Mucosa of stomach (tissue), 1 donor: ENCODE results near the gene POP4.

Experiments used
- H3K27me3 ChIP-seq: one replicate; pipeline ENCODE4 v1.7.0; 2013; ENCODE audit warnings: mild to moderate bottlenecking, low read length; ENCODE audit not compliant: control insufficient read depth, insufficient read depth
- H3K36me3 ChIP-seq: one replicate; pipeline ENCODE4 v1.7.0; 2013; ENCODE audit warnings: low read length; ENCODE audit not compliant: control insufficient read depth, insufficient read depth
- H3K4me1 ChIP-seq: one replicate; pipeline ENCODE4 v1.7.0; 2013; ENCODE audit warnings: mild to moderate bottlenecking, low read length; ENCODE audit not compliant: control insufficient read depth, insufficient read depth
- H3K4me3 ChIP-seq: one replicate; pipeline ENCODE4 v1.7.0; 2013; ENCODE audit warnings: low read length
- H3K9ac ChIP-seq: one replicate; pipeline ENCODE4 v1.7.0; 2013; ENCODE audit warnings: mild to moderate bottlenecking, low read length, moderate library complexity
- H3K9me3 ChIP-seq: one replicate; pipeline ENCODE4 v1.7.0; 2013; ENCODE audit warnings: mild to moderate bottlenecking, low read length, moderate library complexity; ENCODE audit not compliant: control insufficient read depth
- donor health status: Pancreatic carcinoma.

POP4 gene

GRCh38 chr19:29583196-29583999 is 22.7 kb upstream of the POP4 start:
- no peak overlapping the region for H3K4me3 ChIP-seq
- no peak overlapping the region for H3K9ac ChIP-seq
- H3K27me3 ChIP-seq, result no peaks in the 10 kb centered on the region
- H3K4me1 ChIP-seq, result no peaks in the 10 kb centered on the region
- H3K36me3 ChIP-seq, result no peaks in the 10 kb centered on the region
- H3K9me3 ChIP-seq, result no peaks in the 10 kb centered on the region

DNA sequence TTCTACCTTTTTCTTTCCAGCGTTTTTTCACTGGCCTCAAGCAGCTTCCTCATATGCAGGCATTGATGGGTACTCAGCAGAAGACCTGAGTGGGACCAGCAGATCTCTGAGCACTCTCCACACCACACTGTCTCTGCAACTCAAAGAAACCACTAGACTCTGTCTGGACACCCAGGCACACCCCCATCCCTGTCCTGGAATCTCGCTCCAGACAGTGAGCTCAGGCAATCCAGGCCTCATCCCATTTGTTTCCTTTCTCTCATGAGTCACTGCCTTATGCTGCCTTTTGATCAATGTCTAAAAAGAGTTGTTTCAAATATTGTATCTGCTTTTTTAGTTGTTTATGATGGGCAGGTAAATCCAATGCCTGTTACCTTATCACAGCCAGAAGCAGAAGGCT is 19.7 kb upstream of the POP4 start:
- no peak overlapping the region for H3K9ac ChIP-seq
- no peak overlapping the region for H3K4me3 ChIP-seq
- no peaks in the 10 kb centered on the region for H3K9me3 ChIP-seq
- H3K4me1 ChIP-seq, result no peaks in the 10 kb centered on the region
- no peaks in the 10 kb centered on the region for H3K27me3 ChIP-seq
- no peaks in the 10 kb centered on the region for H3K36me3 ChIP-seq

- H3K4me3 ChIP-seq, result no peak overlapping the region
- no peaks in the 10 kb centered on the region for H3K27me3 ChIP-seq
- H3K36me3 ChIP-seq, result no peaks in the 10 kb centered on the region
- no peaks in the 10 kb centered on the region for H3K4me1 ChIP-seq
- H3K9ac ChIP-seq, result no peak overlapping the region
- no peaks in the 10 kb centered on the region for H3K9me3 ChIP-seq
Measured at GRCh38 chr19:29587059-29587458, 19.0 kb upstream of the POP4 start.

DNA sequence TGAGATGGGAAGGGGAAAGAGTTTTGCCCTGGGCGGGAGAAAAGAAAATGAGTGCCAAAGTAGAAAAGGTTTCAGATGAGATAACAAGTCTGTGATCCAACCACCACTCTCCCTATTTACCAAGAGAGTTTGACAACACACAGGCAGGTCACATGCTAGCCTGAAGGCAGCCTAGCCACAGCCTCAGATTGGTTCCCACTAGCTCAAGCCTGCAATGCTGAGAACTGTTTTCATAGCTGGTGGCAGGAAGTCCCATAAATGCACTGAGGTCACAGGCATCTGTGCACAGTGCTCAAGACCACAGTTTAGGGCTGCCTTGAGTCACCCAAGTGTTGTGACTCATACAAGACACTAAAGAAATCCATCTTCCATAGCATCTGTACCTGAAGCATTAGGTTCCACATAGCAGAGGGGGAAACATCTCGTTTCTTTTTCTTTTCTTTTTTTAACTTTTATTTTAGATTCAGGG is 18.5 kb upstream of the POP4 start:
- no peaks in the 10 kb centered on the region for H3K36me3 ChIP-seq

GRCh38 chr19:29588095-29588494 is 18.0 kb upstream of the POP4 start:
- Histone ChIP-seq H3K4me3 (no peak overlapping the region), H3K9me3 (no peaks in the 10 kb centered on the region), H3K9ac (no peak overlapping the region), H3K36me3 (no peaks in the 10 kb centered on the region), H3K27me3 (no peaks in the 10 kb centered on the region), H3K4me1 (no peaks in the 10 kb centered on the region)

More for the DNA sequence above, 18.5 kb upstream of the POP4 start:
- Histone ChIP-seq H3K9me3 (no peaks in the 10 kb centered on the region), H3K4me1 (no peaks in the 10 kb centered on the region), H3K4me3 (no peak overlapping the region), H3K27me3 (no peaks in the 10 kb centered on the region), H3K9ac (no peak overlapping the region)

GRCh38 chr19:29590278-29590677 is 15.8 kb upstream of the POP4 start:
- no peak overlapping the region for H3K9ac ChIP-seq
- no peaks in the 10 kb centered on the region for H3K27me3 ChIP-seq
- H3K36me3 ChIP-seq, result no peaks in the 10 kb centered on the region
- H3K9me3 ChIP-seq, result no peaks in the 10 kb centered on the region
- no peak overlapping the region for H3K4me3 ChIP-seq
- no peaks in the 10 kb centered on the region for H3K4me1 ChIP-seq

DNA sequence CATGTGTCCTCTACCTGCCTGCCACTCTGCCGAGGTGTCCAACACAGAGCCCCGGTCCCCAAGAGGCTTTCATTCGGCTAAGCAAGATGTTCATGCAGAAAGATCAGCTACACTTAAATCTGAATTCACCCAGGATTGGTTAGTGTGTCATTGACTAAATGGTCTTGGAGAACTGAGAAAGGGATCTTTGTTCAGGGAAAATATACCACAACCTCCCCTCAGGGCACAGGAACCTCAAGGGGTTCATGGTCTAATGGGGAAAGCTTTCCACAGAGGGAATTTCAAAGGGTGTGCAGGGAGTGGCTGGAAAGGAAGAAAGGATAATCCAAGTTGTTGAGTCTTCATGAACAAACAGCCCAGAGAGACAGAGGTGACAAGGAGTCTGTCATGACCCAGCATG is 14.4 kb upstream of the POP4 start:
- H3K4me3 ChIP-seq, result no peak overlapping the region
- no peaks in the 10 kb centered on the region for H3K4me1 ChIP-seq
- no peaks in the 10 kb centered on the region for H3K36me3 ChIP-seq
- H3K9me3 ChIP-seq, result no peaks in the 10 kb centered on the region
- peaks cover 10% of the 10 kb centered on the region for H3K27me3 ChIP-seq
- no peak overlapping the region for H3K9ac ChIP-seq

GRCh38 chr19:29593869-29594268 is 12.2 kb upstream of the POP4 start:
- Histone ChIP-seq H3K9ac (no peak overlapping the region), H3K36me3 (no peaks in the 10 kb centered on the region), H3K27me3 (peaks cover 10% of the 10 kb centered on the region), H3K4me1 (no peaks in the 10 kb centered on the region), H3K9me3 (no peaks in the 10 kb centered on the region), H3K4me3 (no peak overlapping the region)

- no peak overlapping the region for H3K9ac ChIP-seq
- no peaks in the 10 kb centered on the region for H3K4me1 ChIP-seq
- no peak overlapping the region for H3K4me3 ChIP-seq
- no peaks in the 10 kb centered on the region for H3K9me3 ChIP-seq
- peaks cover 10% of the 10 kb centered on the region for H3K27me3 ChIP-seq
- H3K36me3 ChIP-seq, result no peaks in the 10 kb centered on the region
Measured at GRCh38 chr19:29596080-29596727, 9.9 kb upstream of the POP4 start.

GRCh38 chr19:29596885-29597525 is 9.1 kb upstream of the POP4 start:
- H3K9ac ChIP-seq, result no peak overlapping the region
- H3K4me3 ChIP-seq, result no peak overlapping the region
- H3K4me1 ChIP-seq, result no peaks in the 10 kb centered on the region
- peaks cover 10% of the 10 kb centered on the region for H3K27me3 ChIP-seq
- no peaks in the 10 kb centered on the region for H3K9me3 ChIP-seq
- H3K36me3 ChIP-seq, result no peaks in the 10 kb centered on the region

DNA sequence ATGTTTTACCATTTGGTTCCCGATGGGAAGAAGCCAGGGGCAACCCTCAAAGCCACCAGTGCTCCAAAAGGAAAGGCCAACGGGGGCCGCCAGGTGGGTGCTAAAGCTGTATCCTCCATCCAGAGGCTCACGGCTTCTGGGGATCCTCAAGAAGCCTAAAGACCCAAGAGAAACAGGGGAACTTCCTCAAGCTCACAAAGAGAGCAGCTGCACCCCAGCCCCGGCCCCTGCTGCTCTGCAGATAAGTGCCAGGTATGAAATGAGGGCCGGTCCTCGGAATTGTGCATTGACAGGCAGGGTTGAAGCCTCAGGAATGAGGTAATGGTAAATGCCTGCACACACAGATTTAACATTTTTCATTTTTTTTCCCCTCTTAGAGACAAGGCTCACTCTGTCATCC is 8.0 kb upstream of the POP4 start:
- Histone ChIP-seq H3K9me3 (no peaks in the 10 kb centered on the region), H3K4me3 (no peak overlapping the region), H3K36me3 (no peaks in the 10 kb centered on the region), H3K27me3 (peaks cover 10% of the 10 kb centered on the region), H3K4me1 (no peaks in the 10 kb centered on the region), H3K9ac (no peak overlapping the region)

DNA sequence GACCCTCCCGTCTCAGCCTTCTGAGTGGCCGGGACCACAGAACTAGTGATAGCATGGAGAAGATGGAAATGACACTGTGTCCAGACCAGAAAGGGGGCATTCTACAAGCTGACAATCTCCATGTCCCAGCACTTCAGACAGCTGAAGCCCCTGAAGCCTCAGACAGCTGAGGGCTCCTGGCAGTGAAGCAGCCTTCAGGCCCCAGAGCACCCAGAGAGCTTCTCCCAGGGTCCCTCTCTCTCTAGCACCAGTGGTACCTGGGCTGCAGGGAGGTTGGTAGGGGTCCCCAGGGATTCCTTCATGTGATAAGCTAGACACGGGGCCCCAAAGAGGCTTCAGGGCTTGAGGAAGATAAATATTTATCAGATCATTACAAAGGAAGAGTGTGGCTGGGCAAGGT is 7.6 kb upstream of the POP4 start:
- Histone ChIP-seq H3K36me3 (no peaks in the 10 kb centered on the region), H3K27me3 (peaks cover 10% of the 10 kb centered on the region), H3K4me3 (no peak overlapping the region), H3K9ac (no peak overlapping the region), H3K4me1 (no peaks in the 10 kb centered on the region), H3K9me3 (no peaks in the 10 kb centered on the region)
